Islet of Langerhans (tissue), 1 donor: ENCODE measurements around the gene C5.
"Not testable (repeated sequence)": the region's sequence is repeated elsewhere in the genome, so short reads cannot be mapped to it uniquely, and the experiment has no call there.

Experiments
- FAIRE-seq: peaks from one replicate; lab custom pipeline; 2011; peaks lifted over from hg19 to GRCh38; lab: Jason Lieb, UNC

The C5 gene

DNA sequence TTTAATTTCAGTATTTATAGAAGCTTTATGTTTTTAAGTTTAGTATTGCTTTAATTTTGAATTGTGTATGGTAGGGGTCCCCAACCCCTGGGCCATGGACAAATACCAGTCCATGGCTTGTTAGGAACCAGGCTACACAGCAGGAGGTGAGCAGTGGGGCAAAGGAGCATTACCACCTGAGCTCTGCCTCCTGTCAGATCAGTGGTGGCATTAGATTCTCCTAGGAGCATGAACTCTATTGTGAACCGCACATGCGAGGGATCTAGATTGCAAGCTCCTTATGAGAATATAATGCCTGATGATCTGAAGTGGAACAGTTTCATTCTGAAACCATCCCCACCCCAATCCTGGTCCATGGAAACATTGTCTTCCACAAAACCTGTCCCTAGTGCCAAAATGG is 1.9 kb downstream of the C5 start:
- no peak for FAIRE-seq

DNA sequence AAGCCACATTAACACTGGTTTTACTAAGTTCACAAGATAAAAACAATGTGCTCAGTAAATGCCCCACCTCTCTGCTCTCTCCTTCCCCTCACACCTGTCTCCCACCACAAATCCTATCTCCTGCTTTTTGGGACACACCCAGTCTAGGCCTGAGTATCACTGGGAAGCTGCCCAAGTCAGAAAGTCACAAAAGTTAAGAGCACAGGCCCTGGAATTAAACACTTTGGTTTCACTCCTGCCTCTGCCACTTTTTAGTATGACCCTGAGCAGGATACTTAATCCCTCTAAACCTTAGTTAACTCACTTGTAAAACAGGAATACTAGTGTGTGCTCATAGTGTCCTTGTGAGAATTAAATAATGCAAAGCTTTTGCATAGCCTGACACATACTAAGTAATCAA is 11.3 kb downstream of the C5 start:
- no peak for FAIRE-seq

DNA sequence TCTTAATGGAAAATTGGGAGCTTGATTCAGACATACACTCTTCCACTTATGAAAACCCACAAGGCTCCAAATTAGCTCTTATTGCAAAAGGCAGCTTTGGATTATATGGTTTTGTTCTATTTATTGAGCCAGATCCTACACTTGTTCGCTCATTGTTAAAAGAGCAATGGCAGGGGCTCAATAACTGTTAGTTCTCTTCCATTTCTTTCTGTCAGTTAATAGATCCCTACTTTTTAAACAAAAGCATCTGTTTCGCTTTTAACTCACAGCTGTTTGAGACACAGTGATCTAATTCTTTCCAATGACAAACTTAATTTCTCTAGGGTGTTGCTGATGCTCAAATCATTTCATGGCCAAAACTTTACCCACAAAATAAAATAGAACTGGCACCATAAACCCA is 11.7 kb downstream of the C5 start:
- no peak for FAIRE-seq

DNA sequence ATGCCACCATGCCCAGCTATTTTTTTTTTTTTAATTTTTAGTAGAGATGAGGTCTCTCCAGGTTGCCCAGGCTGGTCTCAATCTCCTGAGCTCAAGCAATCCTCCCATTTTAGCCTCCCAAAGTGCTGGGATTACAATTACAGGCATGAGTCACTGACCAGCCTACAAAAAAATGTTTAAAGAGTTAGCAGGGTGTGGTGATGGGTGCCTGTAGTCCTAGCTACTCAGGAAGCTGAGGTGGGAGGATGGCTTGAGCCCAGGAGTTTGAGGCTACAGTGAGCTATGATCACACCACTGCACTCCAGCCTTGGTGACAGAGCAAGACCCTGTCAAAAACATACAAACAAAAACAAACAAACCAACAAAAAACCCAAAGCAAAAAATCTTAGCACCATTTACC is 14.4 kb downstream of the C5 start:
- FAIRE-seq = not testable (repeated sequence)

DNA sequence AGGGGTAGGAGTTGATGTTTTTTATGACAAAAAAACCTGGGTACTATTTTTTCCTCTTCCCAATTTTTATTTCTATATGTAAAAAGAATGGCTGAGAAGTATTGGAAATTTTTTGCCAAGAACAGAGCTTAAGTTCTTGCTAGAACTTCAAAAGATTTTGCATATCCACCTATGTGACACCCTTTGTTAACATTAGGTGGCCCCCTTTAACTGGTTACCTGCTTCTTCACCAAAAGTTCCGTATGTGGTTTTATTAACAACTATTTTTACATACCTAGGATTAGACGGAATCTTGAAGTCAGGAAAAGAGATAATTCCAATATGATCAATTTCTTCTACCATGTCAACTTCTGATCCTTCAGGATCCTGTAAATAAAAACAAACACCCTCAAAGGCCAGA is 15.5 kb downstream of the C5 start:
- no peak for FAIRE-seq

- no peak for FAIRE-seq
Measured at GRCh38 chr9:121029469-121029868, 20.6 kb downstream of the C5 start.

- not testable (repeated sequence) for FAIRE-seq
Measured at GRCh38 chr9:121028285-121028684, 21.8 kb downstream of the C5 start.

GRCh38 chr9:121026768-121027167 is 23.3 kb downstream of the C5 start:
- FAIRE-seq = no peak

DNA sequence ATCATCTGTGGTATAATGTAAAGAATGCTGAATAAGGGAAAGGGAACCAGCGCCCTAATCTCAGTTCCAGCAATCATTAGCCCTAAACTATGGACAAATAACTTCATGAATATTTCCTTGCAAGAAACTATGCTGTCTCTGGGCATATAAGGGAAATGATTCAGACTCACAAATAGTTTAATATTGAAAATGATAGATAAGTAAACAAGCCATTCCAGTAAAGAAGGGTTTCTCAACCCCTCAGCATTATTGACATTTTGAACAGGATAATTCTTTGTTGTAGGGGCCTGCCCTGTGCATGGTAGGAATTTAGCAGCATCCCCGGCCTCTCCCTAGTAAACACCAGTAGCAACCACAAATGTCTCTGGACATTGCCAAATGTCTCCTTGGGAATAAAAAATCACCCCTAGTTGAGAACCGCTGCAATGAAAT is 23.8 kb downstream of the C5 start:
- no peak for FAIRE-seq

DNA sequence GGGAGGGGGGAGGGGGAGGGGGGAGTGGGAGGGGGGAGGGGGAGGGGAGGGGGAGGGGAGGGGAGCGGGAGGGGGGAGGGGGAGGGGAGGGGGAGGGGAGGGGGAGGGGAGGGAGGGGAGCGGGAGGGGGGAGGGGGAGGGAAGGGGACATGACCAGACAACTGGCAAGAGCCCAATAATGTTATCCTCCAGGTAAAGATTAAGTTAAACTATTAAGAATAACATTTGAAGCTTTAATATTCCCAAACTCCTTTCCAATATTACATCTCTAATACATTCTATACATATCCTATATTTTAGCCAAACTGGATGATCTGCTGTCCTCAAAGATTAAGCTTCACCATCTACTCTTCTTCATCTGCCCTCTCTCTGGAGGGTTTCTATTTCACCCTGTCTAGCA is 25.8 kb downstream of the C5 start:
- FAIRE-seq = no peak

DNA sequence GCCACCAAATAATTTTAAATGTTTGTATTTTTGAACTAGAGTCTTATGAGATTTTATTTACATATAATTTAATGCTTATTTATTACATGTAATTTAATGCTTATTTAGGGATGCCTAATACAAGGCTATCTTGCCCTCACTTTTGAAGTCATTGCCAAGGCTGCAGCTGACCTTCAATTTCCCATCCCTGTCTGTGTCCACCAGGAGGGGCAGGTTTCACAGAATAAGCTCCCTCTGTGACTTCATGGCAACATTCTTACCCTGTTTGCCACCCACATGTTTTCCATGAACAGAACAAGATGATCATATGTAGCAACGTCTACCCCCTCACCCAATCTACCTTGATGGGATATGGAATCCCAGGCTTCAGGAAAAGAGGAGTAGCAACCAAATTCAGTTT is 27.0 kb downstream of the C5 start:
- FAIRE-seq = no peak

DNA sequence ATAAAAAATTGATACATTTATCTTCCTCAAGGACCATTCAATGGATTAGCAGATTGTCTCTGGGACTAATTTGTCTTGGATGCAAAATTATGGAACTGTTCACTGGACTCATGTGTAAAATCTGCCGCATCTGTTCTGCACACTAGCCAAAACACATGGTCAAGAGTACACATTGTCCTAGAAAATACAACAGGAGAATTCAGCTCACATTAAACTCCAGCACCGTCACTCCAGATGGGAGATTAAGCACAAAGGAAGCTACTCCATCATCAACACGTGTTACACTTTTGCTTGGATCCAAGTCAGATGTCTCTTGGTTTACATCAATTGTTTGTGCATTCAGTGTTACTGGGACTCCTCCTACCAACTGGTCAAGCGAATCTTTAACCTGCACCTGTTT is 28.8 kb downstream of the C5 start:
- FAIRE-seq = no peak

- no peak for FAIRE-seq
Measured at GRCh38 chr9:121019273-121019672, 30.8 kb downstream of the C5 start.

GRCh38 chr9:121013911-121014310 is 36.2 kb downstream of the C5 start:
- no peak for FAIRE-seq

GRCh38 chr9:121009650-121010049 is 40.4 kb downstream of the C5 start:
- FAIRE-seq = no peak

DNA sequence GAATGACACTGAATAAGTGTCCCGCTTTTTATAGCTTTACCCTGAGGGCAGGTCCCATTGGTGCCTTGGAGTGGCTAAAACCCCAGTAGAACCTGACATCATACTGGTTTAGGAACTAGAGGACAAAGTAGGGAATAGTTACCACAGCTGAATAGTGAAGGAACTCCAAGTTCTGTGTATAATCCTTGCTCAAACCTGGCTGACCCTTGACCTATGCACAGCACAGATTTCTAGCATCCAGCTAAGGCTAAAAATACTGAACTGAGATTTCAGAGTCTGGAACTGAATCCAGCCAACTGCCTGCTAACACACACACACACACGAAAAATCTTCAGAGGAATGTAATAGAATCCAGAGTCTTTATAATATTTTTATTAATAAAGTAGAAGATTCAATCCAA is 50.8 kb downstream of the C5 start:
- no peak for FAIRE-seq

- FAIRE-seq = no peak
Measured at GRCh38 chr9:120998111-120998510, 52.0 kb downstream of the C5 start.

DNA sequence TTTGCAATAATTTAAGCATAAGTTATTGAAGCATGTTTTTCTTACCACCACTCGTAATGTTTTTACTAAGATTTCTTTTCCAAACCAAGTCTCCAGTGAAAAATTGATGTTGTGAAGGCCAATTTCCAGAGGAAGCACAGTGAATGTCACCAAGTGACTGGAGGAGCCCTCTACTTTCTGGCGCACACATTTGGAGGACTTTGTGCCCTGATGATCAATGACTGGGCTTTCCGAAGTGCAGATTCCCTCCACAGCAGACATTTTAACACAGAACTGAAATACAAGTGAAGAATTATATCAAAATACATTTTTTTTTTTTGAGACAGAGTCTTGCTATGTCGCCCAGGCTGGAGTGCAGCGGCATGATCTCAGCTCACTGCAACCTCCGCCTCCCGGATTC is 52.6 kb downstream of the C5 start:
- no peak for FAIRE-seq

GRCh38 chr9:120996409-120996808 is 53.7 kb downstream of the C5 start:
- no peak for FAIRE-seq

- FAIRE-seq = no peak
Measured at GRCh38 chr9:120989065-120989464, 61.0 kb downstream of the C5 start.

DNA sequence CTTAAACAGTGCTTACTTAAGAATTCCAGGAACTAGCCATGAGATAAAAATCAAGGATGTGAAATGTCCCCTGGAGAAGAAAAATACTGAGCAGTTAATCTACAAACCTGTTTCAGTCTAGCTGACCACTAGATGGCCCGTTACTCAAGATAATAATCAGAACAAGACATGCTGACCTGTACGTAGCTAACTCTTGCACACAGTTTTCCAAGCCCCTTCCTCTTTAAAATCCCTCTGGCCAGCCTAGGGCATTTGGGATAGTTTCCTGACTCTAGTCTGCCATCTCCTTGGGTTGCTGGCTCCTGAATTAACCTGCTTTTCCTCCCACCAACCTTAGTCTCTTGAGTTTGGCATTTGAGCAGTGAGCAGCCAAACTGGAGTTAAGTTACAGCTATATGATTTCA is 64.3 kb downstream of the C5 start:
- FAIRE-seq = no peak

DNA sequence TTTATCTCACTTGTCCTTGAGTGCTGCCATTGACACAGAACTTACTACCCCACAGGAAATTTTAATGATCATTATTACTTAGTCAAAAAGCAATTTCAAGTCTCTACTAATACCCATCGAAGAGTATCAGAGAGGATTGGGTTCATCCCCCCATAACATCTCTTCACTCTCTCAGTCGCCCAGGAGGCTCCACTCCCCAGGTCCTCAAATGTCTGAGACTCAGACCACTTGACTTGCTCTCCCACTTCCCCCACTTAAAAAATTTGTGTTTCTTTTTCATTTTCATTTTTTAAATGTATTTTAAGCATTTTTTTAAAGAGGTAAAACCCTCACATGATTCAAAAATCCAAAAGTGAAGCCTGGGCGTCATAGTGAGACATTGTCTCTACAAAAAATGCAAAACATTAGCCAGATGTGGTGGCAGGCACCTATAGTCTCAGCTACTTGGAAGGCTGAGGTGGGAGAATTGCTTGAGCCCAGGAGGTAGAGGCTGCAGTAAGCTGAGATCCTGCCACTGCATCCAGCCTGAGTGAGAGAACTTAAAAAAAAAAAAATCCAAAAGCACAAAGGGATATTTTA is 66.7 kb downstream of the C5 start:
- no peak for FAIRE-seq

- no peak for FAIRE-seq
Measured at GRCh38 chr9:120982836-120983235, 67.2 kb downstream of the C5 start.

DNA sequence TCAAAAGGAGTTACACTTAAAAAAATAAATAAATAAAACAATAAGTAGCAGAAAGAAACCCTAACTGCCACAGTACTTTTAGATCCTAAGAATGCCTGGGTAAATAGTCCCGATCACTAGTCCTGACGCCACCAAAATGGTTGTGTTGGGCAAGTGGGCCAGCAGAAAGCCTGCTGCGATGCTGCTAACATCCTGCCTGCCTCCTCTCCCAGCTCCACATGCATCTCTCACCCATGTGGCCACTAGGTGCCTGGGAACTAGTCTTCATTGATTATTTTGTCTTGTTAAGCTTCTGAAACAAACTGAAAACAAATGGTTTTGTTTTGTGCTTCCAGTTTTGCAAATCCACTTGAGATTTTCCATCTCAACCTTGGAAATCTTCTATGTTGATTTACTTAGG is 69.1 kb downstream of the C5 start:
- no peak for FAIRE-seq

DNA sequence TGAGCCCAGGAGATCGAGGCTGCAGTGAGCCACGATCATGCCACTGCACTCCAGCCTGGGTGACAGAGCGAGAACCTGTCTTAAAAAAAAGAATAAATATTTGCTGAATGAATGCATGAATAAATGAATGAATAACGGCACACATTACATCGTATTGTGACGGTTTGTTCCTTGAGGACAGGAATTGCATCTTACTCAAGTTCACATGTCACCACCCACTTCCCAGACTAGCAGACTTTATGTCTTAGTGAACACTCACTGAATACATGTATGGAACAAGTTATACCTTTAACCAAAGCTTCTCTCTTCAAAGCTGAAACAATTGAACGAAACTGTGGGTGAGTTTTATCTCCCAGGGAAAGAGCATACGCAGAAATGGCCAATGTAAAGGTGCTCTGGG is 70.3 kb downstream of the C5 start:
- no peak for FAIRE-seq
